IMR-90 (cell line): ENCODE data around the gene PRDM5.

Experiments used
- CTCF ChIP-seq: conservative IDR thresholded peaks from 2 replicates; pipeline ENCODE4 v1.5.1; 2012; ENCODE audit warnings: mild to moderate bottlenecking, low read depth, low read length, improper control_type of control experiment
- FOS ChIP-seq: fragments of 150-350 bp; IDR thresholded peaks from 2 replicates; pipeline ENCODE4 v1.6.1; 2016; ENCODE audit warnings: low read depth, low read length
- POLR2A ChIP-seq: IDR thresholded peaks from 2 replicates; pipeline ENCODE4 v1.6.1; 2012; ENCODE audit warnings: mild to moderate bottlenecking, low read depth, low read length
- SMC3 ChIP-seq: fragments of 150-350 bp; IDR thresholded peaks from 2 replicates; pipeline ENCODE4 v1.6.1; 2016; ENCODE audit warnings: low read depth, mild to moderate bottlenecking, antibody characterized with exemption, low read length, moderate library complexity

DNA sequence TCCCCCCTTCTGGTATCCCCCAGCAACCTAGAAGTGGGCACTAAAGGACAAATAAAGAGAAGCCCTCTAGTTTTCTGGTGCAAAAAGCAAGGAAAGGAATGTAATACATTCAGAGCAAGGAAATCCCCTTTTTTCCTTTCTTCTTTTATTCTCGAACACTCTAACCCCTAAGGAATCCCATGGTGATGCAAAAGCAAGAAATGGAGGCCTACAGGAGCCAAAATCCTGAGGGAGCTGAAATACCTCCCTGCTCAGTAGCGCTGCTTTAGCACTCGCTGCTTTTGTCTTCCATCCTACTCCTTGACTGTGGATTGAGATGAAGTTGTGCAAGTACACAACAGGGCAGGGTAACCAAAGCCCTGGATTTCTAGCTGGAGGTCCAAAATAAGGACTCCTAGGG is 251.0 kb downstream of the PRDM5 start:
- TF ChIP-seq CTCF (no peak), POLR2A (no peak), SMC3 (no peak), FOS (no peak)
